K562 (cell line): ENCODE results near the gene HDAC3. TPM values are rescaled to one million over a fixed set of nuclear protein-coding genes. Genes with fewer than 3 reads are reported as not detected.

Source experiments
- ARID1B ChIP-seq: fragments of 450-650 bp; IDR thresholded peaks from 2 replicates; pipeline ENCODE4 v1.6.1; 2016; ENCODE audit warnings: antibody characterized with exemption, mild to moderate bottlenecking, inconsistent platforms
- CEBPG ChIP-seq, 3 experiments: fragments of 200-800 bp in 1 of 3; sonication (Bioruptor generic) in 1 of 3; sonication (generic) in 1 of 3; formaldehyde crosslinking in 1 of 3; IDR thresholded peaks in 2 of 3; conservative IDR thresholded peaks in 1 of 3; 2 replicates each; pipeline versions ENCODE4 v1.6.1 to v1.8.0; 2016 to 2022; ENCODE audit warnings: missing compliant biosample characterization in 2 of 3, missing genetic modification characterization in 2 of 3, mild to moderate bottlenecking in 1 of 3, missing genetic modification reagents in 1 of 3
- MTF1 ChIP-seq: fragments of 250-450 bp; sonication (Bioruptor Pico); IDR thresholded peaks from 2 replicates; pipeline ENCODE4 v1.9.0; 2021; ENCODE audit warnings: moderate library complexity, mild to moderate bottlenecking, inconsistent platforms, borderline replicate concordance
- RAD51 ChIP-seq: fragments of 450-650 bp; IDR thresholded peaks from 2 replicates; pipeline ENCODE4 v1.7.1; 2016; ENCODE audit warnings: low read depth, mild to moderate bottlenecking, borderline replicate concordance
- SIN3A ChIP-seq, 2 experiments: fragments of 150-350 bp in 1 of 2; IDR thresholded peaks; 2 replicates each; pipeline ENCODE4 v1.6.1; 2011 to 2016; ENCODE audit warnings: borderline replicate concordance in 2 of 2, low read depth in 2 of 2, low read length in 2 of 2, mild to moderate bottlenecking in 2 of 2, moderate library complexity in 2 of 2; ENCODE audit not compliant: control insufficient read depth in 1 of 2
- SMARCA4 ChIP-seq: fragments of 450-650 bp; IDR thresholded peaks from 2 replicates; pipeline ENCODE4 v1.6.1; 2016
- TEAD1 ChIP-seq, 2 experiments: fragments of 450-650 bp in 1 of 2; sonication (generic) in 1 of 2; formaldehyde crosslinking; IDR thresholded peaks; 2 replicates each; pipeline versions ENCODE4 v1.4.0 to v1.8.0; 2020 to 2022; ENCODE audit warnings: mild to moderate bottlenecking in 2 of 2, missing genetic modification reagents in 1 of 2
- TEAD4 ChIP-seq, 2 experiments: sonication (generic) in 1 of 2; formaldehyde crosslinking in 1 of 2; IDR thresholded peaks; 2 replicates each; pipeline versions ENCODE4 v1.6.1 to v1.8.0; 2012 to 2022; ENCODE audit warnings: borderline replicate concordance in 1 of 2, inconsistent platforms in 1 of 2, low read length in 1 of 2, mild to moderate bottlenecking in 1 of 2, missing genetic modification reagents in 1 of 2
- polyA plus RNA-seq, 8 experiments: library from polyadenylated mRNA; depleted of rRNA in 4 of 8; stranded (reverse) in 5 of 8; unstranded in 3 of 8; fragments of >200 nt; fragmentation: Nextera tagmentation in 2 of 8; fragmentation: Illumina TruSeq in 1 of 8; extraction: Ambion mirVana in 2 of 8; extraction: Trizol in 1 of 8; gene quantifications; 2 replicates each; pipeline versions ENCODE4 v1.2.1 to v1.2.3, GENCODE V29; 2011 to 2014; ENCODE audit warnings: inconsistent platforms in 1 of 8, missing spikeins in 1 of 8
- total RNA-seq, 7 experiments: library from RNA; depleted of rRNA in 6 of 7; stranded (reverse); fragments of >200 nt in 6 of 7; fragmentation: Illumina TruSeq in 2 of 7; extraction: Trizol in 2 of 7; gene quantifications; 2 replicates each; pipeline versions ENCODE4 v1.2.1 to v1.2.3, GENCODE V29; 2011 to 2021; ENCODE audit warnings: low replicate concordance in 1 of 7
- TF ChIP-seq, protein P1 (sequence below), 2 experiments: fragments of 250-450 bp in 1 of 2; fragments of 450-650 bp in 1 of 2; sonication (Bioruptor Pico) in 1 of 2; IDR thresholded peaks; 2 replicates each; pipeline versions ENCODE4 v1.6.1 to v1.8.0; 2016 to 2021; ENCODE audit warnings: mild to moderate bottlenecking in 2 of 2, moderate library complexity in 2 of 2, missing compliant biosample characterization in 1 of 2, missing genetic modification characterization in 1 of 2
- TF ChIP-seq, protein P2 (sequence below): sonication (generic); formaldehyde crosslinking; IDR thresholded peaks from 2 replicates; pipeline ENCODE4 v1.8.1; 2023; ENCODE audit warnings: missing genetic modification reagents, mild to moderate bottlenecking, borderline replicate concordance
- TF ChIP-seq, protein P3 (sequence below): fragments of 250-450 bp; sonication (Bioruptor Pico); IDR thresholded peaks from 2 replicates; pipeline ENCODE4 v1.8.0; 2021; ENCODE audit warnings: moderate library complexity, mild to moderate bottlenecking, inconsistent platforms
- TF ChIP-seq, protein P4 (sequence below): fragments of 450-650 bp; IDR thresholded peaks from 2 replicates; pipeline ENCODE4 v1.6.1; 2018; ENCODE audit not compliant: partially characterized antibody

HDAC3 gene
- total and polyA plus RNA-seq, 9 of the 15 experiments (the other 6 are each of a cell fraction or from before 2014, with no cell fraction given): 89.7 to 191 (median 119) TPM

DNA sequence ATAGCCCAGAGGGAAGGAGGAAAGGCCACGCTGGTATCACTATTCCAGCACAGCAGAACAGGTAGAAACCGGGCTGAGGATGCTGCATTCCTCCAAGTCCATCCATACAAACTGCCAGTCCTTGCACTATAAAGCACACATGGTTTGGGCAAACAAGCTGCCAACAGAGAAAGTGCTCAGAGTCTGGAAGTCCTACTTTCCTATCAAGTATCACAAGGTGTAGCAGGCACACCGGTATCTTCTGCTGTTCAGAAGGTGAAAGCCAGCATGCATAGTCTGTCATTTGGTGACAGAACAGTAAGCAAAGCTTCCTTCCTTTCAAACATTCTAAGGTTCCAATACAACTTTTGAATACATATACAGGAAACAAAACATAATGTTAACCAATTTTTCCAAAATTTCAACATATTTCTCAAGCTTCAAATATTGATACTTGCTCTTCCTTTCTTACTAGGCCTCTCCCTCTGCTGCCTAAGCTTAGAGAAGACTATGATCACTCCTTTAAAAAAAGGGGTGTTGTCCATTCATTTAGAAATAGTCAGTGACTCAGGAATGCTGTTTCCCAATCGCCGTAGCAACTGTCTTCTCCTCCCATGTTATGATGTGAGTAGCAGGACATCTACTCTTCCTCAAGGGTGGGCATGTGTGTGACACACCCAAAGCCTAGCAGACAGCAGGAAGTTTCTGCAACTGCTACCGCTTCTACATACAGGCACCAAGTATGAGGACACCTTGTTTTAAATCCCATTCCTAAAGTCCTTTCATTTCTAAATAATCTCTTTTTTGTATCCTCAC lies 32.5 kb downstream of the HDAC3 start (continued):
- TF ChIP-seq, protein P1, sequence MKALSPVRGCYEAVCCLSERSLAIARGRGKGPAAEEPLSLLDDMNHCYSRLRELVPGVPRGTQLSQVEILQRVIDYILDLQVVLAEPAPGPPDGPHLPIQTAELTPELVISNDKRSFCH (CRISPR knock-in tag; IDR thresholded peaks at IDR 0.05): no peak
- TF ChIP-seq, protein P1 (tag; IDR thresholded peaks at IDR 0.05): no peak
- peak in 1 of 2 experiments; percentile 26; a peak in 1 of 4 replicates for TF ChIP-seq SIN3A (IDR thresholded peaks at IDR 0.05; ENCODE audit: borderline replicate concordance in 2 of 2, control insufficient read depth in 1 of 2, low read depth in 2 of 2, low read length in 2 of 2)
- TF ChIP-seq, protein P2, sequence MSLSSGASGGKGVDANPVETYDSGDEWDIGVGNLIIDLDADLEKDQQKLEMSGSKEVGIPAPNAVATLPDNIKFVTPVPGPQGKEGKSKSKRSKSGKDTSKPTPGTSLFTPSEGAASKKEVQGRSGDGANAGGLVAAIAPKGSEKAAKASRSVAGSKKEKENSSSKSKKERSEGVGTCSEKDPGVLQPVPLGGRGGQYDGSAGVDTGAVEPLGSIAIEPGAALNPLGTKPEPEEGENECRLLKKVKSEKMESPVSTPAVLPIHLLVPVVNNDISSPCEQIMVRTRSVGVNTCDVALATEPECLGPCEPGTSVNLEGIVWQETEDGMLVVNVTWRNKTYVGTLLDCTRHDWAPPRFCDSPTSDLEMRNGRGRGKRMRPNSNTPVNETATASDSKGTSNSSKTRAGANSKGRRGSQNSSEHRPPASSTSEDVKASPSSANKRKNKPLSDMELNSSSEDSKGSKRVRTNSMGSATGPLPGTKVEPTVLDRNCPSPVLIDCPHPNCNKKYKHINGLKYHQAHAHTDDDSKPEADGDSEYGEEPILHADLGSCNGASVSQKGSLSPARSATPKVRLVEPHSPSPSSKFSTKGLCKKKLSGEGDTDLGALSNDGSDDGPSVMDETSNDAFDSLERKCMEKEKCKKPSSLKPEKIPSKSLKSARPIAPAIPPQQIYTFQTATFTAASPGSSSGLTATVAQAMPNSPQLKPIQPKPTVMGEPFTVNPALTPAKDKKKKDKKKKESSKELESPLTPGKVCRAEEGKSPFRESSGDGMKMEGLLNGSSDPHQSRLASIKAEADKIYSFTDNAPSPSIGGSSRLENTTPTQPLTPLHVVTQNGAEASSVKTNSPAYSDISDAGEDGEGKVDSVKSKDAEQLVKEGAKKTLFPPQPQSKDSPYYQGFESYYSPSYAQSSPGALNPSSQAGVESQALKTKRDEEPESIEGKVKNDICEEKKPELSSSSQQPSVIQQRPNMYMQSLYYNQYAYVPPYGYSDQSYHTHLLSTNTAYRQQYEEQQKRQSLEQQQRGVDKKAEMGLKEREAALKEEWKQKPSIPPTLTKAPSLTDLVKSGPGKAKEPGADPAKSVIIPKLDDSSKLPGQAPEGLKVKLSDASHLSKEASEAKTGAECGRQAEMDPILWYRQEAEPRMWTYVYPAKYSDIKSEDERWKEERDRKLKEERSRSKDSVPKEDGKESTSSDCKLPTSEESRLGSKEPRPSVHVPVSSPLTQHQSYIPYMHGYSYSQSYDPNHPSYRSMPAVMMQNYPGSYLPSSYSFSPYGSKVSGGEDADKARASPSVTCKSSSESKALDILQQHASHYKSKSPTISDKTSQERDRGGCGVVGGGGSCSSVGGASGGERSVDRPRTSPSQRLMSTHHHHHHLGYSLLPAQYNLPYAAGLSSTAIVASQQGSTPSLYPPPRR (CRISPR knock-in tag): 0 out of 2 replicates have a peak, but pooled peaks have one; percentile 42
- peak; percentile 77 for TF ChIP-seq TEAD4 (IDR thresholded peaks at IDR 0.05; ENCODE audit: low read length)
- TF ChIP-seq TEAD4 (CRISPR knock-in tag; IDR thresholded peaks at IDR 0.05; ENCODE audit: borderline replicate concordance): no peak
- TF ChIP-seq ARID1B: peak; percentile 49
- TF ChIP-seq, protein P3, sequence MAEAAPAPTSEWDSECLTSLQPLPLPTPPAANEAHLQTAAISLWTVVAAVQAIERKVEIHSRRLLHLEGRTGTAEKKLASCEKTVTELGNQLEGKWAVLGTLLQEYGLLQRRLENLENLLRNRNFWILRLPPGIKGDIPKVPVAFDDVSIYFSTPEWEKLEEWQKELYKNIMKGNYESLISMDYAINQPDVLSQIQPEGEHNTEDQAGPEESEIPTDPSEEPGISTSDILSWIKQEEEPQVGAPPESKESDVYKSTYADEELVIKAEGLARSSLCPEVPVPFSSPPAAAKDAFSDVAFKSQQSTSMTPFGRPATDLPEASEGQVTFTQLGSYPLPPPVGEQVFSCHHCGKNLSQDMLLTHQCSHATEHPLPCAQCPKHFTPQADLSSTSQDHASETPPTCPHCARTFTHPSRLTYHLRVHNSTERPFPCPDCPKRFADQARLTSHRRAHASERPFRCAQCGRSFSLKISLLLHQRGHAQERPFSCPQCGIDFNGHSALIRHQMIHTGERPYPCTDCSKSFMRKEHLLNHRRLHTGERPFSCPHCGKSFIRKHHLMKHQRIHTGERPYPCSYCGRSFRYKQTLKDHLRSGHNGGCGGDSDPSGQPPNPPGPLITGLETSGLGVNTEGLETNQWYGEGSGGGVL: no peak
- TF ChIP-seq TEAD1 (CRISPR knock-in tag; IDR thresholded peaks at IDR 0.05): peak in 1 of 2 experiments; percentile 53; a peak in 1 of 4 replicates
- no peak for TF ChIP-seq RAD51
- 0 out of 2 replicates have a peak, but pooled peaks have one; percentile 53 for TF ChIP-seq CEBPG (CRISPR knock-in tag; IDR thresholded peaks at IDR 0.05)
- peak; percentile 69 to 88 for TF ChIP-seq CEBPG (tag; conservative IDR thresholded peaks at IDR 0.05 in 1 of 2, IDR thresholded peaks at IDR 0.05 in 1 of 2)
- TF ChIP-seq SMARCA4: peak; percentile 67
- TF ChIP-seq MTF1 (CRISPR knock-in tag): no peak
- TF ChIP-seq, protein P4, sequence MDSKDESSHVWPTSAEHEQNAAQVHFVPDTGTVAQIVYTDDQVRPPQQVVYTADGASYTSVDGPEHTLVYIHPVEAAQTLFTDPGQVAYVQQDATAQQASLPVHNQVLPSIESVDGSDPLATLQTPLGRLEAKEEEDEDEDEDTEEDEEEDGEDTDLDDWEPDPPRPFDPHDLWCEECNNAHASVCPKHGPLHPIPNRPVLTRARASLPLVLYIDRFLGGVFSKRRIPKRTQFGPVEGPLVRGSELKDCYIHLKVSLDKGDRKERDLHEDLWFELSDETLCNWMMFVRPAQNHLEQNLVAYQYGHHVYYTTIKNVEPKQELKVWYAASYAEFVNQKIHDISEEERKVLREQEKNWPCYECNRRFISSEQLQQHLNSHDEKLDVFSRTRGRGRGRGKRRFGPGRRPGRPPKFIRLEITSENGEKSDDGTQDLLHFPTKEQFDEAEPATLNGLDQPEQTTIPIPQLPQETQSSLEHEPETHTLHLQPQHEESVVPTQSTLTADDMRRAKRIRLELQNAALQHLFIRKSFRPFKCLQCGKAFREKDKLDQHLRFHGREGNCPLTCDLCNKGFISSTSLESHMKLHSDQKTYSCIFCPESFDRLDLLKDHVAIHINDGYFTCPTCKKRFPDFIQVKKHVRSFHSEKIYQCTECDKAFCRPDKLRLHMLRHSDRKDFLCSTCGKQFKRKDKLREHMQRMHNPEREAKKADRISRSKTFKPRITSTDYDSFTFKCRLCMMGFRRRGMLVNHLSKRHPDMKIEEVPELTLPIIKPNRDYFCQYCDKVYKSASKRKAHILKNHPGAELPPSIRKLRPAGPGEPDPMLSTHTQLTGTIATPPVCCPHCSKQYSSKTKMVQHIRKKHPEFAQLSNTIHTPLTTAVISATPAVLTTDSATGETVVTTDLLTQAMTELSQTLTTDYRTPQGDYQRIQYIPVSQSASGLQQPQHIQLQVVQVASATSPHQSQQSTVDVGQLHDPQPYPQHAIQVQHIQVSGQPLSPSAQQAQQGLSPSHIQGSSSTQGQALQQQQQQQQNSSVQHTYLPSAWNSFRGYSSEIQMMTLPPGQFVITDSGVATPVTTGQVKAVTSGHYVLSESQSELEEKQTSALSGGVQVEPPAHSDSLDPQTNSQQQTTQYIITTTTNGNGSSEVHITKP: peak; percentile 49
